Uterus (tissue), 2 donors: ENCODE results near the gene SALL2.

Source experiments
- CTCF ChIP-seq, 4 experiments: fragments of 200-600 bp in 2 of 4; fragments of 450-650 bp in 2 of 4; sonication (generic) in 2 of 4; IDR thresholded peaks; one replicate each; pipeline ENCODE4 v1.5.1; 2016 to 2019; ENCODE audit warnings: antibody characterized with exemption in 4 of 4, mild to moderate bottlenecking in 2 of 4, moderate library complexity in 1 of 4
- POLR2A ChIP-seq, 2 donors: fragments of 450-650 bp; IDR thresholded peaks; one replicate each; pipeline ENCODE4 v1.6.1; 2016; ENCODE audit warnings: antibody characterized with exemption in 2 of 2, mild to moderate bottlenecking in 1 of 2, moderate library complexity in 1 of 2

DNA sequence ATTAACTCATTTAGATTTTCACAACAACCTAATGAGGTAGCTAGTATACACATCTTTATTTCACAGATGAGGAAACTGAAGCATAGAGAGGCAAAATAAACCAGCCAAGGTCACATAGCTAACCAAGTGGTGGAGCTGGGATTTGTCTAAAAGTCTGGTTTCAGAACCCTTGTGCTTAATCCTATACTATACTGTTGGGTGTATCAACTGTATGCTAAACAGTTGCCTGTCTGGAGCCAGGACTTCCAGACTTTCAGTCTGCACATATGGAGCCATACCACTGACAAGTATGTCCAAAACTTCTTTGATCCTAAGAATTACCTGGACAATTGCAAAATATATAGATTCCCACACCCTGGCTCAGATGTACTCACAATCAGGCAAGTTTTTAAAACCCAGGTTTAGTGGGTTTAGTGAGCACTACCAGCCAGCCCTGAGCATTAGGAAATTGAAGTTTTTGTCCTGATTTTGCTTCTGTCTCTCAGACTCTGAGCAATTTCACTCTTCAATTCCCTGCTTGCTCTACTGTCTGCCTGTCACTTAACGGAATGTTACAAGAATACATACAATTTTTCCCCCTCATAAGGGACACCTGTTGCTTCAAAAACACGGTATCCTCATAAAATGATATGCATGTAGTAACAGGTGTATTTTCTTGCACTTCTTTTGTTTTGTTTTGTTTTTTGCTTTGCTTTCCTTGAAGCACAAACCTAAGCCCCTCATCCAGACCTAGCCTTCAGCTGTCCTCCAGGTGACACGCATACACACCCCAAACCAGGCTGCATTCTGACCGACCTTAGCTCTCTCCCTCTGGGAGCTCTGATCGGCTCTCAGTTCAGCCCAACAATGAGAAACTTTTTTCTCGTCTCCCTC is 9.6 kb upstream of the SALL2 start:
- TF ChIP-seq CTCF (IDR thresholded peaks at IDR 0.05) (no peak), POLR2A (IDR thresholded peaks at IDR 0.05) (no peak)
